BE2C (cell line): ENCODE results near the gene HAUS5.

Source experiments
- DNase-seq: peaks from one replicate; pipeline ENCODE4 v3.0.0-alpha.2; 2020
- H3K27me3 ChIP-seq: fragments of 250-450 bp; sonication (Bioruptor Pico); 2 replicates; pipeline ENCODE4 v1.5.1; 2020; ENCODE audit warnings: mild to moderate bottlenecking
- H3K36me3 ChIP-seq: fragments of 250-450 bp; sonication (Bioruptor Pico); 2 replicates; pipeline ENCODE4 v1.5.1; 2020; ENCODE audit warnings: mild to moderate bottlenecking
- H3K4me1 ChIP-seq: fragments of 250-450 bp; sonication (Bioruptor Pico); 2 replicates; pipeline ENCODE4 v1.5.1; 2020
- H3K4me3 ChIP-seq: 2 replicates; pipeline ENCODE4 v1.5.1; 2011; ENCODE audit warnings: low read depth, low read length
- H3K9me3 ChIP-seq: fragments of 250-450 bp; sonication (Bioruptor Pico); 2 replicates; pipeline ENCODE4 v1.5.1; 2020
- TF ChIP-seq, protein P1 (sequence below): IDR thresholded peaks from 2 replicates; pipeline ENCODE4 v1.5.1; 2012; ENCODE audit warnings: mild to moderate bottlenecking, low read depth, low read length

The HAUS5 gene

GRCh38 chr19:35637165-35637564 is 24.6 kb downstream of the HAUS5 start:
- Histone ChIP-seq H3K36me3 (peaks cover 14% of the 10 kb centered on the region), H3K4me3 (no peak overlapping the region), H3K27me3 (no peaks in the 10 kb centered on the region), H3K9me3 (no peaks in the 10 kb centered on the region), H3K4me1 (peaks cover 4% of the 10 kb centered on the region; the same call in 1 of the 2 replicates)
- no peak for DNase-seq
- TF ChIP-seq, protein P1, sequence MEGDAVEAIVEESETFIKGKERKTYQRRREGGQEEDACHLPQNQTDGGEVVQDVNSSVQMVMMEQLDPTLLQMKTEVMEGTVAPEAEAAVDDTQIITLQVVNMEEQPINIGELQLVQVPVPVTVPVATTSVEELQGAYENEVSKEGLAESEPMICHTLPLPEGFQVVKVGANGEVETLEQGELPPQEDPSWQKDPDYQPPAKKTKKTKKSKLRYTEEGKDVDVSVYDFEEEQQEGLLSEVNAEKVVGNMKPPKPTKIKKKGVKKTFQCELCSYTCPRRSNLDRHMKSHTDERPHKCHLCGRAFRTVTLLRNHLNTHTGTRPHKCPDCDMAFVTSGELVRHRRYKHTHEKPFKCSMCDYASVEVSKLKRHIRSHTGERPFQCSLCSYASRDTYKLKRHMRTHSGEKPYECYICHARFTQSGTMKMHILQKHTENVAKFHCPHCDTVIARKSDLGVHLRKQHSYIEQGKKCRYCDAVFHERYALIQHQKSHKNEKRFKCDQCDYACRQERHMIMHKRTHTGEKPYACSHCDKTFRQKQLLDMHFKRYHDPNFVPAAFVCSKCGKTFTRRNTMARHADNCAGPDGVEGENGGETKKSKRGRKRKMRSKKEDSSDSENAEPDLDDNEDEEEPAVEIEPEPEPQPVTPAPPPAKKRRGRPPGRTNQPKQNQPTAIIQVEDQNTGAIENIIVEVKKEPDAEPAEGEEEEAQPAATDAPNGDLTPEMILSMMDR, result no peak

DNA sequence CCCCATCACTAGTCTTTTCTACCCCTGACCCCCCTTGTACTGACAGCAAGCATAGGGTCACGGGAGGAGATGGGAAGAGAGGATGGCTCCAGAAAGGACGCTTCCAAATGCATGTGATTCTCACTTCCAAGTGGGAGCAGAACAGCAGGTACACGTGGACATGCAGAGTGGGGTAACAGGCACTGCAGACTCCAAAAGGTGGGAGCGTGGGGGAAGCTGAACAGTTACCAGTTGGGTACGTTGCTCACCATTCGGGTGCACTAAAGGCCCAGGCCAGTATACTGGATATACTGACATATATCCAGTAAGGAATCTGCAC is 26.7 kb downstream of the HAUS5 start:
- no peaks in the 10 kb centered on the region for H3K27me3 ChIP-seq
- peaks cover 7% of the 10 kb centered on the region; the same call in 1 of the 2 replicates for H3K4me1 ChIP-seq
- H3K36me3 ChIP-seq, result peaks cover 14% of the 10 kb centered on the region
- H3K4me3 ChIP-seq, result no peak overlapping the region
- no peaks in the 10 kb centered on the region for H3K9me3 ChIP-seq
- no peak for DNase-seq
- TF ChIP-seq, protein P1, result no peak

- H3K9me3 ChIP-seq, result no peaks in the 10 kb centered on the region
- no peaks in the 10 kb centered on the region for H3K27me3 ChIP-seq
- H3K4me1 ChIP-seq, result peaks cover 7% of the 10 kb centered on the region; the same call in 1 of the 2 replicates
- DNase-seq, result no peak
- H3K4me3 ChIP-seq, result no peak overlapping the region
- TF ChIP-seq, protein P1, result no peak
- H3K36me3 ChIP-seq, result peaks cover 12% of the 10 kb centered on the region
Observed at GRCh38 chr19:35639863-35640262, 27.3 kb downstream of the HAUS5 start.

DNA sequence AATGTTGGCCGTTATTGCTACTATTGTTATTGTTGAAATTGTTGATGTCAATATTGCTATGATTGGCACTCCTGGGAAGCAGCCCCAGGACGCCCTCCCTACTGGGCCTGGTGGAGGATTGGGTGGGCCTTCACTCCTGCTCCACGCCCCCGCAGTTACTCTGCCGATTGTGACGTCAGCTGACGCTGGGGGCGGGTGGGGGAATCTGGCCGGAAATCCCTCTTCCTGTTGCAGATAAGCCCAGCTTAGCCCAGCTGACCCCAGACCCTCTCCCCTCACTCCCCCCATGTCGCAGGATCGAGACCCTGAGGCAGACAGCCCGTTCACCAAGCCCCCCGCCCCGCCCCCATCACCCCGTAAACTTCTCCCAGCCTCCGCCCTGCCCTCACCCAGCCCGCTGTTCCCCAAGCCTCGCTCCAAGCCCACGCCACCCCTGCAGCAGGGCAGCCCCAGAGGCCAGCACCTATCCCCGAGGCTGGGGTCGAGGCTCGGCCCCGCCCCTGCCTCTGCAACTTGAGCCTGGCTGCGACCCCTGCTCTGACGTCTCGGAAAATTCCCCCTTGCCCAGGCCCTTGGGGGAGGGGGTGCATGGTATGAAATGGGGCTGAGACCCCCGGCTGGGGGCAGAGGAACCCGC is 29.1 kb downstream of the HAUS5 start, which contains the start of gene ETV2:
ETV2 (plus strand) TSS at position 231 of the 637 bp plus-strand sequence. CDS start 716 bp downstream, outside the sequence.
- Histone ChIP-seq H3K9me3 (no peaks in the 10 kb centered on the region), H3K27me3 (no peaks in the 10 kb centered on the region), H3K4me1 (peaks cover 7% of the 10 kb centered on the region; the same call in 1 of the 2 replicates), H3K36me3 (peaks cover 5% of the 10 kb centered on the region), H3K4me3 (no peak within 1 kb of the TSS)
- TF ChIP-seq, protein P1, result no peak
- peak; percentile 52 for DNase-seq

DNA sequence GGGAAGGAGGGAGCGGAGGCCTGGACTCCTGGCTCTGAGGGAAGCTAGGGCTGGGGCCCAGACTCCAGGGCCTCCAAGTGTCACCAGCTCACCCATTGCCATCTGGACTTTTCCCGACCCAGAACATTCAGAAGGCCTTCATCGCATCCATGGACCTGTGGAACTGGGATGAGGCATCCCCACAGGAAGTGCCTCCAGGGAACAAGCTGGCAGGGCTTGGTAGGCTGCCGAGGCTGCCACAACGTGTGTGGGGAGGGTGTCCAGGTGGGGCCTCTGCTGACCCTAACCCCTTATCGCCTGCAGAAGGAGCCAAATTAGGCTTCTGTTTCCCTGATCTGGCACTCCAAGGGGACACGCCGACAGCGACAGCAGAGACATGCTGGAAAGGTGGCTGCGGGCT is 29.8 kb downstream of the HAUS5 start:
- H3K4me1 ChIP-seq, result peaks cover 7% of the 10 kb centered on the region; the same call in 1 of the 2 replicates
- TF ChIP-seq, protein P1, result no peak
- DNase-seq, result no peak
- no peak overlapping the region for H3K4me3 ChIP-seq
- H3K9me3 ChIP-seq, result no peaks in the 10 kb centered on the region
- H3K36me3 ChIP-seq, result peaks cover 1% of the 10 kb centered on the region
- no peaks in the 10 kb centered on the region for H3K27me3 ChIP-seq

- DNase-seq, result no peak
- H3K4me3 ChIP-seq, result peak overlapping the region; percentile 51
- H3K4me1 ChIP-seq, result peaks cover 7% of the 10 kb centered on the region; the same call in 1 of the 2 replicates
- H3K9me3 ChIP-seq, result no peaks in the 10 kb centered on the region
- H3K36me3 ChIP-seq, result no peaks in the 10 kb centered on the region; the same call in 1 of the 2 replicates
- no peaks in the 10 kb centered on the region for H3K27me3 ChIP-seq
- TF ChIP-seq, protein P1, result no peak
Observed at GRCh38 chr19:35642798-35643254, 30.3 kb downstream of the HAUS5 start.
